ENCODE measurements around the gene ZNF207. TPM values are rescaled to one million over a fixed set of nuclear protein-coding genes. Genes with fewer than 3 reads are reported as not detected.
A peak's percentile ranks its signal among the peaks of the same experiment; 100 is the strongest.
"Not testable (repeated sequence)": the region's sequence is repeated elsewhere in the genome, so short reads cannot be mapped to it uniquely, and the experiment has no call there.

Gene ZNF207
- total and polyA plus RNA-seq, 2 donors (not counting 1 experiment from before 2014, with no cell fraction given): 135 to 314 TPM

DNA sequence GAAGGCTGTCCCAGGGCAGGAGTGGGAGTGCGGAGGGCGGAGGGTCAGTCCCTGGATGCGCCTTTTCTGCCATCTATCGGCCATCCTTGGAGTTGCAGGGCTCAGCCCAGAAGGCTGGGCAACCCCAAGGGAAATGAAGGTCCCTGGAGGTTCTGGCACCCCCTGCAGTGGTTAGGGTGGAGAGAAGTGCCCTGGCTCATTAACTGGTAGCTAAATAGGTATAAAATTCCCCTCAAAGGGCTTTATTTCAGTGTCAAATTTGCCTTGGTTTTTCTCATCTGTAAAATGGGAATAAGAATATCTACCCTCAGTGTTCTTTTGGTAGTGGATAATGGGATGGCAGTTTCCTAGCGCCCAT is 30.4 kb upstream of the ZNF207 start:
- Histone ChIP-seq H2AFZ (ENCODE audit: insufficient read depth, low read depth, low read length, poor library complexity, severe bottlenecking) (peak overlapping the region; percentile 29), H3K27me3 (replicated peaks in 1 of 4; ENCODE audit: control extremely low read depth in 1 of 4, control insufficient read depth in 3 of 4, insufficient read depth in 4 of 4, low read length in 3 of 4) (peaks cover 0 to 5% (median 0%) of the 10 kb centered on the region in 4 experiments), H3K9ac (ENCODE audit: low read length) (peak overlapping the region; percentile 50), H4K20me1 (ENCODE audit: control insufficient read depth, insufficient read depth, low read length, poor library complexity, severe bottlenecking) (no peaks in the 10 kb centered on the region), H3K79me2 (ENCODE audit: control insufficient read depth, insufficient read depth, low read length) (no peaks in the 10 kb centered on the region), H3K4me2 (replicated peaks; ENCODE audit: low read depth, low read length, poor library complexity, severe bottlenecking) (peak overlapping the region; percentile 68), H3K4me3 (ENCODE audit: control extremely low read depth in 1 of 5, extremely low read depth in 1 of 5, insufficient read depth in 1 of 5, low read depth in 2 of 5, low read length in 4 of 5) (peak overlapping the region in 4 of 5 experiments; percentile 28 to 62 (median 53)), H3K4me1 (ENCODE audit: control insufficient read depth in 2 of 2, insufficient read depth in 2 of 2, low read length in 2 of 2) (peaks cover 19 to 27% of the 10 kb centered on the region in 2 donors), H3K9me3 (ENCODE audit: control extremely low read depth in 1 of 3, control insufficient read depth in 2 of 3, insufficient read depth in 1 of 3, low read length in 2 of 3) (no peaks in the 10 kb centered on the region), H3K27ac (ENCODE audit: low read length in 2 of 2) (peak overlapping the region in 1 of 2 donors; percentile 21), H3K36me3 (replicated peaks in 1 of 2; ENCODE audit: control extremely low read depth in 1 of 2, control insufficient read depth in 1 of 2, extremely low read depth in 1 of 2, insufficient read depth in 2 of 2, low read length in 1 of 2) (no peaks in the 10 kb centered on the region)
- intact Hi-C loops (cut with micrococcal nuclease): loop anchor here (1.0 to 5.0 kb wide), 4 partner anchors 22 to 312 kb away; partner anchors contain the start of genes LRRC37B and ZNF207
- Mint-ChIP-seq H3K4me1 (peaks cover 26% of the 10 kb centered on the region), H3K27ac (peak overlapping the region; percentile 15), H3K9me3 (ENCODE audit: insufficient read depth) (no peaks in the 10 kb centered on the region), H3K27me3 (no peaks in the 10 kb centered on the region), H3K4me3 (peak overlapping the region; percentile 83)
- ChIA-PET CTCF (interaction anchor here (0.6 to 6.9 kb wide), 14 partner anchors 9 to 1165 kb away, joined by 3 to 36 read pairs (median 4); partner anchors contain the start of gene LRRC37B), POLR2A (interaction anchor here (1.0 to 1.4 kb wide), 2 partner anchors 22 to 115 kb away, joined by 3 to 6 read pairs; partner anchors contain the start of gene C17orf75)
- DNase-seq (peak; percentile 93), ATAC-seq (ENCODE audit: low read depth) (peak; percentile 98)
- TF ChIP-seq, protein P1, sequence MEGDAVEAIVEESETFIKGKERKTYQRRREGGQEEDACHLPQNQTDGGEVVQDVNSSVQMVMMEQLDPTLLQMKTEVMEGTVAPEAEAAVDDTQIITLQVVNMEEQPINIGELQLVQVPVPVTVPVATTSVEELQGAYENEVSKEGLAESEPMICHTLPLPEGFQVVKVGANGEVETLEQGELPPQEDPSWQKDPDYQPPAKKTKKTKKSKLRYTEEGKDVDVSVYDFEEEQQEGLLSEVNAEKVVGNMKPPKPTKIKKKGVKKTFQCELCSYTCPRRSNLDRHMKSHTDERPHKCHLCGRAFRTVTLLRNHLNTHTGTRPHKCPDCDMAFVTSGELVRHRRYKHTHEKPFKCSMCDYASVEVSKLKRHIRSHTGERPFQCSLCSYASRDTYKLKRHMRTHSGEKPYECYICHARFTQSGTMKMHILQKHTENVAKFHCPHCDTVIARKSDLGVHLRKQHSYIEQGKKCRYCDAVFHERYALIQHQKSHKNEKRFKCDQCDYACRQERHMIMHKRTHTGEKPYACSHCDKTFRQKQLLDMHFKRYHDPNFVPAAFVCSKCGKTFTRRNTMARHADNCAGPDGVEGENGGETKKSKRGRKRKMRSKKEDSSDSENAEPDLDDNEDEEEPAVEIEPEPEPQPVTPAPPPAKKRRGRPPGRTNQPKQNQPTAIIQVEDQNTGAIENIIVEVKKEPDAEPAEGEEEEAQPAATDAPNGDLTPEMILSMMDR (IDR thresholded peaks at IDR 0.05): peak; percentile 85
- no peak for TF ChIP-seq EZH2 (IDR thresholded peaks at IDR 0.05; ENCODE audit: borderline replicate concordance, insufficient read depth, low read depth, low read length, poor library complexity, severe bottlenecking)
- 0% methylated on average over 3 of the region's 5 CpGs for WGBS (ENCODE audit: insufficient coverage)

DNA sequence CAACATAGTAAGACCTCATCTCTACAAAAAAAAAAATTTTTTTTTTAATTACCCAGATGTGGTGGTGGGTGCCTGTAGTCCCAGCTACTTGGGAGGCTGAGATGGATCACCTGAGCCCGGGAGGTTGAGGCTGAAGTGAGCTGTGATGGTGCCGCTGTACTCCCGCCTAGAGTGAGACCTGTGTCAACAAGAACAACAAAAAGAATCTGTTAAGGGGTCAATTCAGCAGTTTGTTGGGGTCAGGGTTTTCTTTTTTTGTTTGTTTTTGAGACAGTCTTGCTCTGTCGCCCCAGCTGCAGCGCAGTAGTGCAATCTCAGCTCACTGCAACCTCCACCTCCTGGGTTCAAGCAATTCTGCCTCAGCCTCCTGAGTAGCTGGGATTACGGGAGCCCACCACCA is 29.9 kb upstream of the ZNF207 start:
- Mint-ChIP-seq H3K4me1 (peaks cover 26% of the 10 kb centered on the region), H3K4me3 (peak overlapping the region; percentile 83)
- H3K27me3 Mint-ChIP-seq; intact Hi-C loops (cut with micrococcal nuclease); H3K9me3 Mint-ChIP-seq (ENCODE audit: insufficient read depth); H3K27me3 ChIP-seq (replicated peaks in 1 of 4; ENCODE audit: control extremely low read depth in 1 of 4, control insufficient read depth in 3 of 4, insufficient read depth in 4 of 4, low read length in 3 of 4); H3K27ac Mint-ChIP-seq; H4K20me1 ChIP-seq (ENCODE audit: control insufficient read depth, insufficient read depth, low read length, poor library complexity, severe bottlenecking); ATAC-seq (ENCODE audit: low read depth); H3K9me3 ChIP-seq (ENCODE audit: control extremely low read depth in 1 of 3, control insufficient read depth in 2 of 3, insufficient read depth in 1 of 3, low read length in 2 of 3); DNase-seq; H3K4me3 ChIP-seq (ENCODE audit: control extremely low read depth in 1 of 5, extremely low read depth in 1 of 5, insufficient read depth in 1 of 5, low read depth in 2 of 5, low read length in 4 of 5); H3K79me2 ChIP-seq (ENCODE audit: control insufficient read depth, insufficient read depth, low read length); H3K27ac ChIP-seq (ENCODE audit: low read length in 2 of 2); H3K36me3 ChIP-seq (replicated peaks in 1 of 2; ENCODE audit: control extremely low read depth in 1 of 2, control insufficient read depth in 1 of 2, extremely low read depth in 1 of 2, insufficient read depth in 2 of 2, low read length in 1 of 2); H3K9ac ChIP-seq (ENCODE audit: low read length); H2AFZ ChIP-seq (ENCODE audit: insufficient read depth, low read depth, low read length, poor library complexity, severe bottlenecking): not testable (repeated sequence)
- H3K4me2 ChIP-seq (replicated peaks; ENCODE audit: low read depth, low read length, poor library complexity, severe bottlenecking): peak overlapping the region; percentile 68
- ChIA-PET POLR2A (interaction anchor here (1.0 to 1.4 kb wide), 2 partner anchors 22 to 116 kb away, joined by 3 to 6 read pairs; partner anchors contain the start of gene C17orf75), CTCF (interaction anchor here (0.6 to 6.9 kb wide), 10 partner anchors 9 to 314 kb away, joined by 3 to 36 read pairs (median 3); no protein-coding TSS in a partner anchor)
- WGBS (ENCODE audit: insufficient coverage): 100% methylated on average over 1 of the region's 6 CpGs
- H3K4me1 ChIP-seq (ENCODE audit: control insufficient read depth in 2 of 2, insufficient read depth in 2 of 2, low read length in 2 of 2): peaks cover 19 to 27% of the 10 kb centered on the region in 2 donors

All from B cell (primary cell).